Measurements from ENCODE around the gene RNF114. TPM values are rescaled to one million over a fixed set of nuclear protein-coding genes. Genes with fewer than 3 reads are reported as not detected.
A peak's percentile ranks its signal among the peaks of the same experiment; 100 is the strongest.

Gene RNF114
- total RNA-seq, 1 donor from 2014 or later: 46.8 TPM

GRCh38 chr20:49987015-49987867 lies 51.0 kb downstream of the RNF114 start:
- no peak for DNase-seq (ENCODE audit: low spot score)
- peak overlapping the region; percentile 48 for H3K27ac Mint-ChIP-seq (ENCODE audit: unreplicated experiment)
- no peaks in the 10 kb centered on the region for H3K9me3 Mint-ChIP-seq (ENCODE audit: unreplicated experiment)
- peaks cover 27% of the 10 kb centered on the region for H3K36me3 Mint-ChIP-seq (ENCODE audit: low read depth, unreplicated experiment)
- no peak for TF ChIP-seq CTCF (IDR thresholded peaks at IDR 0.05; ENCODE audit: unreplicated experiment)
- H3K27me3 Mint-ChIP-seq (ENCODE audit: unreplicated experiment): peaks cover 6% of the 10 kb centered on the region
- H3K4me3 Mint-ChIP-seq (ENCODE audit: unreplicated experiment): peak overlapping the region; percentile 98
- peaks cover 80% of the 10 kb centered on the region for H3K4me1 Mint-ChIP-seq (ENCODE audit: unreplicated experiment)

GRCh38 chr20:49987868-49988690 lies 51.9 kb downstream of the RNF114 start:
- peaks cover 7% of the 10 kb centered on the region for H3K27me3 Mint-ChIP-seq (ENCODE audit: unreplicated experiment)
- peaks cover 27% of the 10 kb centered on the region for H3K36me3 Mint-ChIP-seq (ENCODE audit: low read depth, unreplicated experiment)
- DNase-seq (ENCODE audit: low spot score): no peak
- peak overlapping the region; percentile 81 for H3K27ac Mint-ChIP-seq (ENCODE audit: unreplicated experiment)
- peak overlapping the region; percentile 71 for H3K4me3 Mint-ChIP-seq (ENCODE audit: unreplicated experiment)
- H3K4me1 Mint-ChIP-seq (ENCODE audit: unreplicated experiment): peaks cover 77% of the 10 kb centered on the region
- no peaks in the 10 kb centered on the region for H3K9me3 Mint-ChIP-seq (ENCODE audit: unreplicated experiment)
- no peak for TF ChIP-seq CTCF (IDR thresholded peaks at IDR 0.05; ENCODE audit: unreplicated experiment)

GRCh38 chr20:49989234-49990065 lies 53.3 kb downstream of the RNF114 start:
- TF ChIP-seq CTCF (IDR thresholded peaks at IDR 0.05; ENCODE audit: unreplicated experiment): no peak
- Mint-ChIP-seq H3K9me3 (ENCODE audit: unreplicated experiment) (no peaks in the 10 kb centered on the region), H3K4me1 (ENCODE audit: unreplicated experiment) (peaks cover 64% of the 10 kb centered on the region), H3K4me3 (ENCODE audit: unreplicated experiment) (peak overlapping the region; percentile 10), H3K36me3 (ENCODE audit: low read depth, unreplicated experiment) (peaks cover 20% of the 10 kb centered on the region), H3K27me3 (ENCODE audit: unreplicated experiment) (peaks cover 1% of the 10 kb centered on the region), H3K27ac (ENCODE audit: unreplicated experiment) (peak overlapping the region; percentile 73)
- peak; percentile 44 for DNase-seq (ENCODE audit: low spot score)

GRCh38 chr20:49990271-49990720 lies 54.1 kb downstream of the RNF114 start:
- H3K4me1 Mint-ChIP-seq (ENCODE audit: unreplicated experiment): peaks cover 55% of the 10 kb centered on the region
- H3K27ac Mint-ChIP-seq (ENCODE audit: unreplicated experiment): peak overlapping the region; percentile 73
- no peak for DNase-seq (ENCODE audit: low spot score)
- H3K27me3 Mint-ChIP-seq (ENCODE audit: unreplicated experiment): peaks cover 1% of the 10 kb centered on the region
- no peaks in the 10 kb centered on the region for H3K9me3 Mint-ChIP-seq (ENCODE audit: unreplicated experiment)
- TF ChIP-seq CTCF (IDR thresholded peaks at IDR 0.05; ENCODE audit: unreplicated experiment): no peak
- peaks cover 12% of the 10 kb centered on the region for H3K36me3 Mint-ChIP-seq (ENCODE audit: low read depth, unreplicated experiment)
- H3K4me3 Mint-ChIP-seq (ENCODE audit: unreplicated experiment): peak overlapping the region; percentile 35
